Measurements from ENCODE around the gene GALNT18. TPM values are rescaled to one million over a fixed set of nuclear protein-coding genes. Genes with fewer than 3 reads are reported as not detected.

GALNT18 gene
- total RNA-seq, 1 experiment from 2014 or later = not detected

DNA sequence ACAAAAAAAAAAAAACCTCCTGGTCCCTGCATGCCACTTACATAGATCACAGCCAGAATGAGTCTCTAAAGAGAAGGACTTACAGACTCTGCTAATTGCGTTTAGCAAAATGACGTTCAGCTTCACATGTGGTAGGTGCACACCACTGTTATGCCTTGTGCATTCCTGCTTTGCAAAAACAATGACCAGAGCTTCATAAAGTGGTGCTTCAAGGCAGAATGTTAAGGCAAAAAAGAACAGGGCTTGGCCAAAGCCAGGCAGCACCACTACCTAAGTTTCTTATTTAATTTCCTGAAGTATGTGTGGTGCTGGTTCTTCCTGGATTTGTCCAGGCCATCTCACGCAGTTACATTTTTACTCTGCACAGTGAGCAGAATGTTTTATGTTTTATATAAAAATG is 85.2 kb downstream of the GALNT18 start:
- Histone ChIP-seq H4K20me1 (ENCODE audit: insufficient read depth) (no peaks in the 10 kb centered on the region), H3K27me3 (ENCODE audit: insufficient read depth, low read depth) (peaks cover 30% of the 10 kb centered on the region), H2AFZ (no peak overlapping the region), H3K4me1 (replicated peaks; ENCODE audit: insufficient read depth) (no peaks in the 10 kb centered on the region), H3K9me3 (ENCODE audit: insufficient read depth, low read depth) (no peaks in the 10 kb centered on the region), H3K4me3 (no peak overlapping the region), H3K27ac (no peak overlapping the region), H3K9me2 (ENCODE audit: insufficient read depth) (no peaks in the 10 kb centered on the region), H3F3A (ENCODE audit: insufficient read depth, low read depth) (no peaks in the 10 kb centered on the region), H3K79me2 (ENCODE audit: low read depth) (no peaks in the 10 kb centered on the region), H3K36me3 (ENCODE audit: low read depth) (no peaks in the 10 kb centered on the region), H3K4me2 (no peak overlapping the region)
- ChIA-PET CTCF (no interaction called here), POLR2A (ENCODE audit: unreplicated experiment) (no interaction called here)
- DNase-seq = no peak
- TF ChIP-seq EZH2 (IDR thresholded peaks at IDR 0.05; ENCODE audit: low read depth) = no peak
- TF ChIP-seq, protein P1, sequence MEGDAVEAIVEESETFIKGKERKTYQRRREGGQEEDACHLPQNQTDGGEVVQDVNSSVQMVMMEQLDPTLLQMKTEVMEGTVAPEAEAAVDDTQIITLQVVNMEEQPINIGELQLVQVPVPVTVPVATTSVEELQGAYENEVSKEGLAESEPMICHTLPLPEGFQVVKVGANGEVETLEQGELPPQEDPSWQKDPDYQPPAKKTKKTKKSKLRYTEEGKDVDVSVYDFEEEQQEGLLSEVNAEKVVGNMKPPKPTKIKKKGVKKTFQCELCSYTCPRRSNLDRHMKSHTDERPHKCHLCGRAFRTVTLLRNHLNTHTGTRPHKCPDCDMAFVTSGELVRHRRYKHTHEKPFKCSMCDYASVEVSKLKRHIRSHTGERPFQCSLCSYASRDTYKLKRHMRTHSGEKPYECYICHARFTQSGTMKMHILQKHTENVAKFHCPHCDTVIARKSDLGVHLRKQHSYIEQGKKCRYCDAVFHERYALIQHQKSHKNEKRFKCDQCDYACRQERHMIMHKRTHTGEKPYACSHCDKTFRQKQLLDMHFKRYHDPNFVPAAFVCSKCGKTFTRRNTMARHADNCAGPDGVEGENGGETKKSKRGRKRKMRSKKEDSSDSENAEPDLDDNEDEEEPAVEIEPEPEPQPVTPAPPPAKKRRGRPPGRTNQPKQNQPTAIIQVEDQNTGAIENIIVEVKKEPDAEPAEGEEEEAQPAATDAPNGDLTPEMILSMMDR (conservative IDR thresholded peaks at IDR 0.05) = no peak
- BruUV-seq (replicated peaks) = no TSS peak
- intact Hi-C loops (cut with micrococcal nuclease; ENCODE audit: unreplicated experiment) = no loop called here

DNA sequence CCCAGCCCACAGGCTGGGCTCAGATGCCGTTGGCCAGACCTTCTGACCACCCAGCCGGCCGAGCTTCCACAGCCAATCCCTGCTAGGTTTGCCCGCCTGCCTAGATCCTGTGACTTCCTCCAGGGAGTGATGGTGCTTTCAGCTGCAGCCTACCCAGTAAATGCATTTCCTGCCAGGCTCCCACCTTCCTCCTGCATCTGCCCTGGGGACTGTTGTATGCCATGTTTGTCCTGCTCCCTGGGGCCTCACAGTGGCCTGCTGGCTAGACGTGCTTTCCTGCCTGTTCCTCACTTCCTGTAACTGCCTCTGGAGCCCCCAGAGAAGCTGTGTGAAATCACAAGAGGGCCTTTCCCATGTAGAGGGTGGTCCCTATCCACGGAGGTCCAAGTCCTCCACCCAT is 86.2 kb downstream of the GALNT18 start:
- Histone ChIP-seq H3K9me2 (ENCODE audit: insufficient read depth) (no peaks in the 10 kb centered on the region), H3K4me1 (replicated peaks; ENCODE audit: insufficient read depth) (no peaks in the 10 kb centered on the region), H3K4me2 (no peak overlapping the region), H3K36me3 (ENCODE audit: low read depth) (no peaks in the 10 kb centered on the region), H3K4me3 (no peak overlapping the region), H3K27ac (no peak overlapping the region), H3K9me3 (ENCODE audit: insufficient read depth, low read depth) (no peaks in the 10 kb centered on the region), H4K20me1 (ENCODE audit: insufficient read depth) (no peaks in the 10 kb centered on the region), H3K27me3 (ENCODE audit: insufficient read depth, low read depth) (peaks cover 34% of the 10 kb centered on the region), H3F3A (ENCODE audit: insufficient read depth, low read depth) (no peaks in the 10 kb centered on the region), H3K79me2 (ENCODE audit: low read depth) (no peaks in the 10 kb centered on the region), H2AFZ (no peak overlapping the region)
- ChIA-PET POLR2A (ENCODE audit: unreplicated experiment) (no interaction called here), CTCF (no interaction called here)
- DNase-seq = no peak
- TF ChIP-seq, protein P1 (conservative IDR thresholded peaks at IDR 0.05) = no peak
- no peak for TF ChIP-seq EZH2 (IDR thresholded peaks at IDR 0.05; ENCODE audit: low read depth)
- no TSS peak for BruUV-seq (replicated peaks)
- intact Hi-C loops (cut with micrococcal nuclease; ENCODE audit: unreplicated experiment) = no loop called here

DNA sequence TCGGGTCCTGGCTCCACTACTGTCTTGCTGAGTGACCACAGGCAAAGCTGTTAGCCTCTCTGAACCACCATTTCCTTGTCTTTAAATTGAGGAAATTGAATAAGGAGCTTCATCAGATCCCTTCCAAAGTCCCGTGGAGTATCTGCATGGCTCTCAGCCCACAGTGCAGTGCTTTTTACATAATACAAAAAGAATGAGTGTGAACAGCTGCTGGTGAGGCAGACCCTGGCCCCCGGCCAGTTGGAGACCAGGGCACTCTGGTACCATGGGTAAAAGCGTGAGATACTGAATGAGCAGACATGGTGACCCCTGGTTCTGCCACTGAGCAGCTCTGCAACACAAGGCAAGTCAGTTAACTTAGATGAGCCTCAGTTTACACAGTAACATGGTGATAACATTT is 86.8 kb downstream of the GALNT18 start:
- Histone ChIP-seq H2AFZ (no peak overlapping the region), H3F3A (ENCODE audit: insufficient read depth, low read depth) (no peaks in the 10 kb centered on the region), H3K9me2 (ENCODE audit: insufficient read depth) (no peaks in the 10 kb centered on the region), H3K9me3 (ENCODE audit: insufficient read depth, low read depth) (no peaks in the 10 kb centered on the region), H3K27ac (no peak overlapping the region), H3K4me1 (replicated peaks; ENCODE audit: insufficient read depth) (no peaks in the 10 kb centered on the region), H3K27me3 (ENCODE audit: insufficient read depth, low read depth) (peaks cover 31% of the 10 kb centered on the region), H4K20me1 (ENCODE audit: insufficient read depth) (no peaks in the 10 kb centered on the region), H3K4me3 (no peak overlapping the region), H3K4me2 (no peak overlapping the region), H3K36me3 (ENCODE audit: low read depth) (no peaks in the 10 kb centered on the region), H3K79me2 (ENCODE audit: low read depth) (no peaks in the 10 kb centered on the region)
- TF ChIP-seq, protein P1 (conservative IDR thresholded peaks at IDR 0.05) = no peak
- no peak for TF ChIP-seq EZH2 (IDR thresholded peaks at IDR 0.05; ENCODE audit: low read depth)
- no TSS peak for BruUV-seq (replicated peaks)
- no peak for DNase-seq
- POLR2A ChIA-PET (ENCODE audit: unreplicated experiment) = no interaction called here
- intact Hi-C loops (cut with micrococcal nuclease; ENCODE audit: unreplicated experiment) = no loop called here
- CTCF ChIA-PET = no interaction called here
